A673 (cell line): ENCODE measurements around the gene LRCH1. TPM values are rescaled to one million over a fixed set of nuclear protein-coding genes. Genes with fewer than 3 reads are reported as not detected.

Experiments
- BruUV-seq: library from RNA; stranded (reverse); fragments of 400-500 nt; replicated peaks from 2 replicates; lab custom pipeline; 2021; lab: Mats Ljungman, UMichigan
- CTCF ChIA-PET: fragments of 300-600 bp; sonication (Branson Sonifier 250); formaldehyde crosslinking; loops from one replicate; lab custom pipeline; 2022; ENCODE audit warnings: antibody characterized with exemption; lab: Charles Lee
- POLR2A ChIA-PET: fragments of 300-600 bp; sonication (Branson Sonifier 250); formaldehyde crosslinking; loops from one replicate; lab custom pipeline; 2022; ENCODE audit warnings: antibody characterized with exemption; ENCODE audit not compliant: low non-redundant PET; lab: Charles Lee
- DNase-seq: peaks from one replicate; pipeline ENCODE4 v3.0.0-alpha.2; 2015; ENCODE audit warnings: low spot score
- H3K27ac ChIP-seq: fragments of 200-600 bp; sonication (generic); 2 replicates; pipeline ENCODE4 v1.5.1; 2016; ENCODE audit warnings: mixed run types, low read depth, mild to moderate bottlenecking, mixed read lengths, antibody characterized with exemption, low read length; ENCODE audit not compliant: poor library complexity, severe bottlenecking
- H3K27me3 ChIP-seq: fragments of 200-600 bp; sonication (generic); replicated peaks from 2 replicates; pipeline ENCODE4 v1.6.1; 2017; ENCODE audit warnings: mixed run types, low read depth, mild to moderate bottlenecking, mixed read lengths, antibody characterized with exemption, low read length; ENCODE audit not compliant: insufficient read depth, poor library complexity
- H3K36me3 ChIP-seq: fragments of 200-600 bp; sonication (generic); 2 replicates; pipeline ENCODE4 v1.6.1; 2016; ENCODE audit warnings: mixed run types, mild to moderate bottlenecking, mixed read lengths, antibody characterized with exemption, low read length; ENCODE audit not compliant: insufficient read depth, poor library complexity, severe bottlenecking
- H3K4me1 ChIP-seq: fragments of 200-600 bp; sonication (generic); 2 replicates; pipeline ENCODE4 v1.6.1; 2017; ENCODE audit warnings: mixed run types, mild to moderate bottlenecking, mixed read lengths, antibody characterized with exemption, low read length; ENCODE audit not compliant: insufficient read depth, poor library complexity, severe bottlenecking
- H3K4me3 ChIP-seq: fragments of 200-600 bp; sonication (generic); 2 replicates; pipeline ENCODE4 v1.5.1; 2016; ENCODE audit warnings: low read depth, mixed run types, mild to moderate bottlenecking, mixed read lengths, low read length; ENCODE audit not compliant: poor library complexity, severe bottlenecking
- H3K9me3 ChIP-seq: fragments of 200-600 bp; sonication (generic); 2 replicates; pipeline ENCODE4 v1.6.1; 2016; ENCODE audit warnings: mixed run types, low read depth, mild to moderate bottlenecking, mixed read lengths, antibody characterized with exemption, low read length; ENCODE audit not compliant: poor library complexity, severe bottlenecking
- EZH2 ChIP-seq: fragments of 200-600 bp; sonication (generic); IDR thresholded peaks from 2 replicates; pipeline ENCODE4 v1.6.1; 2017; ENCODE audit warnings: borderline replicate concordance, low read depth, mild to moderate bottlenecking, mixed read lengths, antibody characterized with exemption, low read length; ENCODE audit not compliant: poor library complexity, severe bottlenecking
- intact Hi-C: fragments of 100-400 bp; cut with micrococcal nuclease; formaldehyde crosslinking; loops from one replicate; pipeline ENCODE4 v1.10.0; 2022; ENCODE audit not compliant: unreplicated experiment
- total RNA-seq: library from RNA; stranded (reverse); gene quantifications from 2 replicates; pipeline ENCODE4 v1.2.3, GENCODE V29; 2021
- TF ChIP-seq, protein P1 (sequence below): fragments of 300-800, 200-600 bp; sonication (generic); conservative IDR thresholded peaks from 2 replicates; pipeline ENCODE4 v1.5.1; 2017; ENCODE audit warnings: low read depth, mild to moderate bottlenecking, antibody characterized with exemption, low read length, moderate library complexity, mixed read lengths

Gene LRCH1
- total RNA-seq, 1 experiment from 2014 or later: 25.3 TPM

DNA sequence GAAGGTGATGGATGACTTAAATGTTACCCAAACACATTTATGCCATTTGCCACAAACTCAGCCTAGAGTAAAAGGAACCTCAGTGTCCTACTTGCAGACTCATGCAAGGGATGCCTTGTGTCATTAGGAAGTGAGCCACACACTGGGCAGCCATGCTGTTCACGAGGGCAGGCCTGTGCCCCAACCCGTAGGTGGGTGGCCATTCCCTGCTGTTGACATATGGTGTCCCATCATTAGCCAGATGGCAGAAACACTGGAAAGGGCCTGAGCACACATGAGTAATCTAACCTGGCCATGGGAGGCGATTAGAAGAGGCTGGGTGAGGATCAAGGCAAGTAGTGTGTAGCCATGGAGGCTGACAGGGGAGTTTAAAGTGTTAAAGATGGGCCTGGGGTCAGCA, 9.7 kb upstream of the LRCH1 start:
- Histone ChIP-seq H3K27ac (no peak overlapping the region), H3K4me3 (no peak overlapping the region), H3K27me3 (no peaks in the 10 kb centered on the region), H3K36me3 (no peaks in the 10 kb centered on the region), H3K4me1 (no peaks in the 10 kb centered on the region), H3K9me3 (no peaks in the 10 kb centered on the region)
- no TSS peak for BruUV-seq
- intact Hi-C loops: no loop called here
- ChIA-PET POLR2A (no interaction called here), CTCF (no interaction called here)
- DNase-seq: no peak
- no peak for TF ChIP-seq EZH2
- TF ChIP-seq, protein P1, sequence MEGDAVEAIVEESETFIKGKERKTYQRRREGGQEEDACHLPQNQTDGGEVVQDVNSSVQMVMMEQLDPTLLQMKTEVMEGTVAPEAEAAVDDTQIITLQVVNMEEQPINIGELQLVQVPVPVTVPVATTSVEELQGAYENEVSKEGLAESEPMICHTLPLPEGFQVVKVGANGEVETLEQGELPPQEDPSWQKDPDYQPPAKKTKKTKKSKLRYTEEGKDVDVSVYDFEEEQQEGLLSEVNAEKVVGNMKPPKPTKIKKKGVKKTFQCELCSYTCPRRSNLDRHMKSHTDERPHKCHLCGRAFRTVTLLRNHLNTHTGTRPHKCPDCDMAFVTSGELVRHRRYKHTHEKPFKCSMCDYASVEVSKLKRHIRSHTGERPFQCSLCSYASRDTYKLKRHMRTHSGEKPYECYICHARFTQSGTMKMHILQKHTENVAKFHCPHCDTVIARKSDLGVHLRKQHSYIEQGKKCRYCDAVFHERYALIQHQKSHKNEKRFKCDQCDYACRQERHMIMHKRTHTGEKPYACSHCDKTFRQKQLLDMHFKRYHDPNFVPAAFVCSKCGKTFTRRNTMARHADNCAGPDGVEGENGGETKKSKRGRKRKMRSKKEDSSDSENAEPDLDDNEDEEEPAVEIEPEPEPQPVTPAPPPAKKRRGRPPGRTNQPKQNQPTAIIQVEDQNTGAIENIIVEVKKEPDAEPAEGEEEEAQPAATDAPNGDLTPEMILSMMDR: no peak

DNA sequence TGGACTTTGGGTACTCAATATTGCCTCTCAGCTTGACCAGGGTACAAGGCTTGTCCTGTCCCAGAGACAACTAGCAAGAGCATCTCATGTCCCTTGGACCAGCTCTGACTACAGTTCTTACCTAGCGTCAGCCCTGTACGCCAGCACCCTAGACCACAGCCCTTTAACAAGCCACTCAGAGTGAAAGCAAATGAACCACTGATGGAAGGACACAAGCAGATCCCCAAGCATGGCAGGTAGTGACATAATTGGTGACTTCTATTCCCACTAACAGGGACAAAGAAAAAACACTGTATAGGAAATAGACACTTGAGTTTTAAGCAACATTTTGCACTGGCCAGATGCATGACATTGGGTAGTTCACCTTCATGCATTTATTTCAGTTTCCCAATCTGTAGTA, 8.8 kb upstream of the LRCH1 start:
- intact Hi-C loops: no loop called here
- H3K27ac ChIP-seq: no peak overlapping the region
- ChIA-PET CTCF (no interaction called here), POLR2A (no interaction called here)
- TF ChIP-seq, protein P1: no peak
- no peak for TF ChIP-seq EZH2
- H3K9me3 ChIP-seq: no peaks in the 10 kb centered on the region
- no peaks in the 10 kb centered on the region for H3K4me1 ChIP-seq
- no peak overlapping the region for H3K4me3 ChIP-seq
- no peaks in the 10 kb centered on the region for H3K36me3 ChIP-seq
- no peak for DNase-seq
- BruUV-seq: no TSS peak
- H3K27me3 ChIP-seq: no peaks in the 10 kb centered on the region

DNA sequence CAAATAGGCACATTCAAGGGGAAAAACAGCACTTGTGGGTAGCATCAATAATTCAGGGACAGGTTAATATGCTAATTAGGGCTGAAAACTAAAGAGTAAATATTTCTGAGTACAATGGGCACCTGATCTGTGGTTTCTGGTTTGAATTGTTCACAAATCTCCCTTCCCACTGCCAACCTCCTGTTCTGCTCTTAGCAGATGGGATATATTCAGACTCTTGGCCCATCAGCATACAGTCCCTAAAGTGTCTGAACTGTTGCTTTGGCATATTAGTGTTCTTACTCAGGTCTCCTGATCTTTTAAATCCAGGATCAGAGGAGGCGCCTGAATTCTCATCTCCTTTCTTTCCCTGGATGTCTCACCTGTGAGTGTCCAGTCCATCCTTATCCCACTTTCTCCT, 8.2 kb upstream of the LRCH1 start:
- Histone ChIP-seq H3K27ac (no peak overlapping the region), H3K36me3 (no peaks in the 10 kb centered on the region), H3K4me3 (no peak overlapping the region), H3K4me1 (no peaks in the 10 kb centered on the region), H3K9me3 (no peaks in the 10 kb centered on the region), H3K27me3 (no peaks in the 10 kb centered on the region)
- ChIA-PET CTCF (no interaction called here), POLR2A (no interaction called here)
- no TSS peak for BruUV-seq
- intact Hi-C loops: no loop called here
- TF ChIP-seq, protein P1: no peak
- TF ChIP-seq EZH2: no peak
- DNase-seq: no peak
